GM12801 (cell line): Measurements from ENCODE around the gene SIK2.

ENCODE experiments used
- CTCF ChIP-seq: IDR thresholded peaks from one replicate; pipeline ENCODE4 v1.5.1; 2011; ENCODE audit warnings: control low read depth; ENCODE audit not compliant: insufficient read length; ENCODE audit errors: extremely low read depth

Gene SIK2

GRCh38 chr11:111680486-111681175 lies 78.4 kb downstream of the SIK2 start:
- no peak for TF ChIP-seq CTCF

GRCh38 chr11:111683806-111684205 lies 81.6 kb downstream of the SIK2 start:
- TF ChIP-seq CTCF, result no peak

GRCh38 chr11:111684251-111684650 lies 82.0 kb downstream of the SIK2 start:
- no peak for TF ChIP-seq CTCF

- no peak for TF ChIP-seq CTCF
These were observed 85.8 kb downstream of the SIK2 start for GRCh38 chr11:111688013-111688412.

- no peak for TF ChIP-seq CTCF
These were observed 88.9 kb downstream of the SIK2 start for GRCh38 chr11:111691176-111691575.

- no peak for TF ChIP-seq CTCF
These were observed 89.5 kb downstream of the SIK2 start for GRCh38 chr11:111691741-111692140.

- TF ChIP-seq CTCF, result no peak
These were observed 91.1 kb downstream of the SIK2 start for GRCh38 chr11:111693224-111693937.
